Measurements from ENCODE around the gene CDH16. TPM values are rescaled to one million over a fixed set of nuclear protein-coding genes. Genes with fewer than 3 reads are reported as not detected.

CDH16 gene
- total RNA-seq, 1 donor from 2014 or later: not detected

DNA sequence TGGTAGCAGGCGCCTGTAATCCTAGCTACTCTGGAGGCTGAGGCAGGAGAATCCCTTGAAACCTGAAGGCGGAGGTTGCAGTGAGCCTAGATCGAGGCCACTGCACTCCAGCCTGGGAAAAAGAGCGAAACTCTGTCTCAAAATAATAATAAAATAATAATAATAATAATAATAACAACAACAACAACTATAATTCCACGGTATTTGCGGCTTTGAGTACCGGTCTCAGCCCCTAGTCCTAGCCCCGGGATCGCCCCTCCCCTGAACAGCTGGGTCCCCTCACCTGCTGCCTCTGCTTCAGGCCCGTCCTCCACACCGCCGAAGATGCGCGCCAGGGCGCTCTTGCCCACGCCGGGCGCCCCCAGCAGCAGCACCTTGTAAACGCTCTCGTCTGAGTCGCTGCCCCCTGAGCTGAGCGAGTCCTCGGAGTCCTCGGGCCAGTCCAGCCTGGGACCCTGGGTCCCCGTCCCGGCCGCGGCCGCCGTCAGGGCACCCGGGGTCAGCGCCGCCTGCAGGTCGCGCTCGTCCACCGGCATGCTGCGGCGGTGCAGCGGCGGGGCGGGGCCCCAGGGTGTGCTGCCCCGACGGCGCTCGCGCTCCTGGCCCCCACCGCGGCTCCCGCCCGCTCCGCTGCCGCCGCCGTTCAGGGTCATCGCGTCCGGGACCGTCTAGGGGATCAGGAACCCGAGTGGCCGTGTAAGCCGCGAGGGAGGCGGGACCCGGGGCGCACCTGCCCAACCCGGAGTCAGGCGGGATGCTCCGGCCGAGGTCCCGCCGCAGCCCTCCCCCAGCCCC, 6.0 kb upstream of the CDH16 start:
- intact Hi-C loops (cut with DNase I): no loop called here
- H3K27me3 ChIP-seq (ENCODE audit: low read depth): peaks cover 13% of the 10 kb centered on the region
- peaks cover 55% of the 10 kb centered on the region for H3K4me1 ChIP-seq
- peak; percentile 67 for DNase-seq
- no peaks in the 10 kb centered on the region for H3K9me3 ChIP-seq
- TF ChIP-seq, protein P1, sequence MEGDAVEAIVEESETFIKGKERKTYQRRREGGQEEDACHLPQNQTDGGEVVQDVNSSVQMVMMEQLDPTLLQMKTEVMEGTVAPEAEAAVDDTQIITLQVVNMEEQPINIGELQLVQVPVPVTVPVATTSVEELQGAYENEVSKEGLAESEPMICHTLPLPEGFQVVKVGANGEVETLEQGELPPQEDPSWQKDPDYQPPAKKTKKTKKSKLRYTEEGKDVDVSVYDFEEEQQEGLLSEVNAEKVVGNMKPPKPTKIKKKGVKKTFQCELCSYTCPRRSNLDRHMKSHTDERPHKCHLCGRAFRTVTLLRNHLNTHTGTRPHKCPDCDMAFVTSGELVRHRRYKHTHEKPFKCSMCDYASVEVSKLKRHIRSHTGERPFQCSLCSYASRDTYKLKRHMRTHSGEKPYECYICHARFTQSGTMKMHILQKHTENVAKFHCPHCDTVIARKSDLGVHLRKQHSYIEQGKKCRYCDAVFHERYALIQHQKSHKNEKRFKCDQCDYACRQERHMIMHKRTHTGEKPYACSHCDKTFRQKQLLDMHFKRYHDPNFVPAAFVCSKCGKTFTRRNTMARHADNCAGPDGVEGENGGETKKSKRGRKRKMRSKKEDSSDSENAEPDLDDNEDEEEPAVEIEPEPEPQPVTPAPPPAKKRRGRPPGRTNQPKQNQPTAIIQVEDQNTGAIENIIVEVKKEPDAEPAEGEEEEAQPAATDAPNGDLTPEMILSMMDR (IDR thresholded peaks at IDR 0.05): peak; percentile 39
- H3K36me3 ChIP-seq: peaks cover 6% of the 10 kb centered on the region
- peak; percentile 63 to 76 for ATAC-seq
- peak overlapping the region; percentile 65 for H3K4me3 ChIP-seq
- H3K27ac ChIP-seq: peak overlapping the region; percentile 79

DNA sequence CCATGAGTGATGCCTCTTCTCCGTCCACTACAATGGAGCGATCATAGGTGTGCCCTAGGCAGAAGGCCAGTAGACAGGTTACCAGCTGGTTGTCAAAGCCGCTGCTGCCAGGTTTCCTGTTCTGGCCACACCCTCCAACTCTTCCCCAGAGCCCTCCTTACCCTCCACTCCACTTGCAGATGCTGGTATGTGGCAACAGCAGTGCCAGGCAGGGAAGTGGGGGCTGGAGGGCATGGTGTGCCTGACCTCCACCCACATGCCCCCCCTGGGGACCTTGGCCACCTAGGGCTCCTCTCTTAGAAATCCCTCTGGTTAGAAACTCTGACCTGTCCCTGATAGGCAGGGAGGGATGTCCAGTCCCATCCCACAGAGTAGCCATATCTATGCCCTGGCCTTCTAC, 5.2 kb upstream of the CDH16 start:
- H3K4me1 ChIP-seq: peaks cover 55% of the 10 kb centered on the region
- peak overlapping the region; percentile 79 for H3K27ac ChIP-seq
- H3K9me3 ChIP-seq: no peaks in the 10 kb centered on the region
- ATAC-seq: peak in 1 of 2 donors; percentile 16
- TF ChIP-seq, protein P1 (IDR thresholded peaks at IDR 0.05): no peak
- H3K4me3 ChIP-seq: peak overlapping the region; percentile 65
- peaks cover 13% of the 10 kb centered on the region for H3K27me3 ChIP-seq (ENCODE audit: low read depth)
- DNase-seq: peak; percentile 63
- peaks cover 6% of the 10 kb centered on the region for H3K36me3 ChIP-seq
- intact Hi-C loops (cut with DNase I): no loop called here

DNA sequence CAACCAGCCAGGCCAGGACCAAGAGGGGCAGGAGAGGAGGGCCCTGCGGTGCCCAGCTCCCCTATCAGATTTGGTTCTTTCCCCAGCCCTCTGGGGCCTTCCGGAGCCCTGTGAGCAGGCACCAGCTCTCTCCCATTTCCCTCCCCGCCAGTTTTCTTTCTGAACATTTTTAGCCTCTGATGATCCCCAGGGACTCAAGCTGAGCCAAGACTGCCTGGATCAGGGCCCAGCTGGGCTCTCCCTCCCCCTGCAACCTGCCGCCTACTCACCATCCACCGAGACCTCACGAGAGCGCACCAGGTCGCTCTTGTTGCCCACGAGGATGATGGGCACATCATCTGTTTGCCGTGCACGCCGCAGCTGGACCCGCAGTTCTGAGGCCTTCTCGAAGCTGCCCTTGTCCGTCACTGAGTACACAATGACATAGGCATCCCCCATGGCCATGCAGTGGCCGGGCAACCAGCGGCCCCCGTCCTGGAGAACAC, 4.6 kb upstream of the CDH16 start:
- H3K27me3 ChIP-seq (ENCODE audit: low read depth): peaks cover 13% of the 10 kb centered on the region
- TF ChIP-seq, protein P1 (IDR thresholded peaks at IDR 0.05): no peak
- H3K4me1 ChIP-seq: peaks cover 53% of the 10 kb centered on the region
- H3K9me3 ChIP-seq: no peaks in the 10 kb centered on the region
- H3K4me3 ChIP-seq: peak overlapping the region; percentile 65
- H3K27ac ChIP-seq: no peak overlapping the region
- DNase-seq (no peak), ATAC-seq (no peak)
- H3K36me3 ChIP-seq: peaks cover 6% of the 10 kb centered on the region
- intact Hi-C loops (cut with DNase I): no loop called here

DNA sequence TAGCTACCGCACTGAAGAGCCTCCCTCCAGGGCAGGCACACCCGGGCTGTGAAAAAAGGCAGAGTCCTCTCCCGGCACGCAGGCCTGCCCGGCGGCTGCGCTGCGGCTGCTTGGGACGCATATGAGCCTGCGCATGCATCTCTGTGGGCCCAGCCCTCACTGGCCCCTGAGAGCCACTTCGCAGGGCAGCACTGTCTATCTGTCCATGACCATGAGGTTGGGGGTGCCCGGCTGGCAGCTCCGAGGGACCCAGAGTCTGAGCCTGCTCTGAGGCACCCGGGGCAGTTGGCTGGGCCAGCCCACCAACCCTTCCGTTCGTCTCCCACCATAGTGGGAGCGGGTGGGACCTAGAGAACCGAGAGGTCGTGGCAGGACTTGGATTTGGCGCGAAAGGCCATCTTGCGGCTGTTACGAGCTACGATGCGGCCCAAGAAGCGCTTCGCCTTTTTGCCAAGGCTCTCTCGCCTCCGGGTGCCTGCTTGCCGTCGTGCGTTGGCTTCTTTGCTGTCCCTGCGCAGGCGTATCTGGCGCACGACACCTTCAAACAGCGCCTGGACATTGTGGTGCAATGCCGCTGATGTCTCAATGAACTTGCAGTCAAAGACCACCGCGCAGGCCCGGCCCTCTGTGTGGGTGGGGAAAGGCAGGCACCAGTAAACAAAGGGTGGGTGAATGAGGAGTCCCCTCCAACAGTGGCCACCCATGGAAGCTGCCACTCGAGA, 3.2 kb upstream of the CDH16 start:
- H3K36me3 ChIP-seq: peaks cover 6% of the 10 kb centered on the region
- TF ChIP-seq, protein P1 (IDR thresholded peaks at IDR 0.05): no peak
- ATAC-seq (no peak), DNase-seq (no peak)
- peak overlapping the region; percentile 65 for H3K4me3 ChIP-seq
- H3K4me1 ChIP-seq: peaks cover 39% of the 10 kb centered on the region
- intact Hi-C loops (cut with DNase I): no loop called here
- H3K27ac ChIP-seq: no peak overlapping the region
- H3K27me3 ChIP-seq (ENCODE audit: low read depth): peaks cover 13% of the 10 kb centered on the region
- no peaks in the 10 kb centered on the region for H3K9me3 ChIP-seq

DNA sequence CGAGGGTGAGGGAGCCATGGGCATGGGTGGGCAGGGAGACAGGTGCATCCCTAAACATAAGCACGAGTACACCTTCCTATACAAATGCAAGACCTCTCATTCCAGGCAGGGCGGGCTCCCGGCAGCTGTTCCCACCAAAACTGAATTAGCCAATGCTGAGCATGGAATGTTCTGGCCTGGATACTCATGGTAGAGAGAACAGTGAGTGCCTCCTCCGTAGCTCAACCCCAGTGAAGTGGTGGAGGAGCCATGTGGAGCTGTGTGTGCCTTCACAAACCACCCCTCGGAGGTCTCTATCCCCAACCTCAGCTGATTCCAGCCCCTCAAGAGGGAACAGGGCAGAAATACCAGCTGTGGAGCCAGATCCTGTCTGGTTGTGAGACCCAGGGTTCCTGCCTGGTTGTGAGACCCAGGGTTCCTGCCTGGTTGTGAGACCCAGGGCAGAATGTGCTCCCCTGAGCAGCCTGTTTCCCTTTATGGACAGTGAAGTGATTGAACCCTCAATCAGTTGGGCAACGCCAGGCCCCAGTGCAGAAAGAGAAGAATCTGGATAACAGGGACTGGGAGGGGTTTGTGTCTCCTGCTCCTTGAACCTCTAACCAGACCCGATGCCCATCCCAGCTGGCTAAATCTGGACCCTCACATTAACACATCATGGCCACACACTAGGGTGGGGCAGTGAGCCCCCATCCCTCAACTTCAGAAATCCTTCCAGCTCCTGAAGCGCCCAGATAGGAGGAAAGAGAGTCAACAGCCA, 2.4 kb upstream of the CDH16 start:
- Histone ChIP-seq H3K27ac (no peak overlapping the region), H3K4me3 (no peak overlapping the region), H3K27me3 (ENCODE audit: low read depth) (peaks cover 13% of the 10 kb centered on the region), H3K9me3 (no peaks in the 10 kb centered on the region), H3K36me3 (peaks cover 6% of the 10 kb centered on the region), H3K4me1 (peaks cover 31% of the 10 kb centered on the region)
- TF ChIP-seq, protein P1 (IDR thresholded peaks at IDR 0.05): no peak
- intact Hi-C loops (cut with DNase I): no loop called here
- DNase-seq (no peak), ATAC-seq (no peak)
